ENCODE results near the gene RASSF8.

- TF ChIP-seq CTCF (IDR thresholded peaks at IDR 0.05; ENCODE audit: insufficient read depth, low read depth, low read length) (no peak), EZH2 (IDR thresholded peaks at IDR 0.05; ENCODE audit: insufficient read depth, low read length) (no peak)
These were observed 87.7 kb downstream of the RASSF8 start for GRCh38 chr12:26046203-26046602.
